H7 (cell line): ENCODE results near the gene FAM107B. TPM values are rescaled to one million over a fixed set of nuclear protein-coding genes. Genes with fewer than 3 reads are reported as not detected.
"Not testable (repeated sequence)": the region's sequence is repeated elsewhere in the genome, so short reads cannot be mapped to it uniquely, and the experiment has no call there.

Source experiments
- DNase-seq: peaks from one replicate; pipeline ENCODE4 v3.0.0; 2012
- H3K27me3 ChIP-seq: 2 replicates; pipeline ENCODE4 v1.6.0; 2011; ENCODE audit warnings: mild to moderate bottlenecking, low read length; ENCODE audit not compliant: control insufficient read depth, insufficient read depth
- H3K36me3 ChIP-seq: replicated peaks from 2 replicates; pipeline ENCODE4 v1.5.1; 2011; ENCODE audit warnings: low read length; ENCODE audit not compliant: control insufficient read depth, insufficient read depth
- H3K4me3 ChIP-seq: 2 replicates; pipeline ENCODE4 v1.5.1; 2011; ENCODE audit warnings: low read depth, mild to moderate bottlenecking, control low read depth, low read length, moderate library complexity; ENCODE audit not compliant: insufficient read depth
- total RNA-seq: library from RNA; depleted of rRNA; stranded (reverse); fragments of >200 nt; shearing (Covaris generic); gene quantifications from 2 replicates; pipeline ENCODE4 v1.2.3, GENCODE V29; 2014

Gene FAM107B
- total RNA-seq, 1 experiment from 2014 or later = 11.3 TPM

DNA sequence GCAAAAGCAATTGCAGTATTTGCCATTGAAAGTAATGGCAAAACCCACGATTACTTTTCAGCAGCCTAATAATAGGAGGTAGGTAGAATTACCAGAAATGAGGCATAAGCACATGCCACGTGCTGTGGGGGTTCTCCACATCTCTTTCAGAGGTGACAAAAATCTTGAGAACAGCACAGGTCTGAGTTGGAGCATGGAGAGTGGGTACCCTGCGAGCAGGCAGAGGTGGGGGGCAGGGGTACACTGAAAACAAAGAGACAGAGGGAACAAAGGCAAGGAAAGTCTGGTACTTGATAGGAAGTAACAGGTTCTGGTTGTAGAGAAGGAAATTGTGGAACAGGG, 75.9 kb downstream of the FAM107B start:
- H3K27me3 ChIP-seq = no peaks in the 10 kb centered on the region
- no peak for DNase-seq
- no peak overlapping the region for H3K4me3 ChIP-seq
- no peaks in the 10 kb centered on the region for H3K36me3 ChIP-seq

DNA sequence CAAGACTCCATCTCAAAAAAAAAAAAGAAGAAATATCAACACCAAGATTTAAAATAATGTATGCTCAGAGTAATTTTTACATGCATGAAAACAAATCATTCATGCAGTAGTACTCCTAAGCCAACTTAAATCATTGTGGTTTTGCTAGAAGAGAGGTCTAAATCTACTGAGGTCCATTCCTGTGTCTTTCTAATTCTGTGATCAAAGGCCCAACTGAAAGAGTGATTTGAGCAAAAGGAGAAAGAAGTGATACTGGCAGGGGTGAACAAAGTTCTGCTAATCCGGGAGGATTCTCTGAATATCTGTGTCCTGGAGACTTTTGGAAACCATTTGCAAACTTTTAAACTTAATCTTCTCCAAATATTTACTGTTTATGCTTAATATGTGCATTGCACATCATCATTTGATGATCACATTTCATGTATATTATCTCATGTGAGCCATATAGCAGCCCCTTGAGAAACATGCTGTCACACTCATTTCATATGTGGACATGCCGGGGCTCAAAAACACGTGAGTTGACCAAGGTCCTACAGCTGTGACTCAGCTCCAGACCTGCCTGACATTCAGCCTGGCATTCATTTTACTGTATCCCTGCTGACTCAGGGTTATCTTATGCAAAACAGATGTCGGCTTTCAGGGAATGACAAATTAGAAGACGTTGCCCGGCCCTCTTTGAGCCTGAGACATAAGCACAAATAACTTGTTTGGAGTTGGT, 76.4 kb downstream of the FAM107B start:
- no peak for DNase-seq
- H3K4me3 ChIP-seq = no peak overlapping the region
- H3K36me3 ChIP-seq = no peaks in the 10 kb centered on the region
- no peaks in the 10 kb centered on the region for H3K27me3 ChIP-seq

DNA sequence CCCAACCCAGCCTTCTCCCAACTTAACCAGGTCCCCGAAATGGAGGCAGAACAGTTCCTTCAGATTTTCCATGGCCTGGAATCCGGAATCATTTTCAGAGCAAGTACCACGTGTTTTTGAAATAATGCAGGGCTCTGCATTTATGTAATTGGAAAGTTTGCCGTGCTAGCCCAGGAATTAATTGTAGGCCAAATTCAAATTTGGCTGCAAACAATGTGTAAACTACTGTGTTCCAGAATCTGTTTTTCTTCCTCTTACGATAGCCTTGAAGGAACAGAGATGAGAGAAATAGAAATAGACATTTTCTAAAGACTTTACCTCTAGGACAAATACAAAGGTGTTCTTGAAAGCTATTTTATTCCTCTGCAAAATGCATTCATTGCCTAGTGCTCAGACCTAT, 77.4 kb downstream of the FAM107B start:
- DNase-seq = no peak
- Histone ChIP-seq H3K36me3 (no peaks in the 10 kb centered on the region), H3K27me3 (no peaks in the 10 kb centered on the region), H3K4me3 (no peak overlapping the region)

DNA sequence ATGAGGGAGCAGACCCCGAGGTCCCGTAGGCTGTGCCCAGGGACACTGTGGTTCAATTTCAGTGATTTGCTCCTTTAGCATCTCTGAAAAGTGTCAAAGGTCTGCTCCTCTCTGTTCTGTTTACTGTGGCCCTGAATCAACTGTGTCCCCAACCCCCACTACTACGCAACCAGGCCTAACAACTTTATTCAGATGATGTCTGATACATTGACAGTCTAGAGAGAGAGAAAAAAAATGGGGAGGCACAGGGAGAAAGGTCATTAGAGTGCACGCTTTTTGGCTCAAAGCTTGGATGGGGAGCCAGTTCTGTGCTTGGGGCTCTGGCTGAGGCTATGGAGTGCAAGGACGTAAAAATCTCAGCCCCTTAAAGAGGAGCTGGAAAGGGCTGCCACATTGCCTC, 77.9 kb downstream of the FAM107B start:
- no peak for DNase-seq
- H3K36me3 ChIP-seq = no peaks in the 10 kb centered on the region
- no peak overlapping the region for H3K4me3 ChIP-seq
- H3K27me3 ChIP-seq = no peaks in the 10 kb centered on the region

DNA sequence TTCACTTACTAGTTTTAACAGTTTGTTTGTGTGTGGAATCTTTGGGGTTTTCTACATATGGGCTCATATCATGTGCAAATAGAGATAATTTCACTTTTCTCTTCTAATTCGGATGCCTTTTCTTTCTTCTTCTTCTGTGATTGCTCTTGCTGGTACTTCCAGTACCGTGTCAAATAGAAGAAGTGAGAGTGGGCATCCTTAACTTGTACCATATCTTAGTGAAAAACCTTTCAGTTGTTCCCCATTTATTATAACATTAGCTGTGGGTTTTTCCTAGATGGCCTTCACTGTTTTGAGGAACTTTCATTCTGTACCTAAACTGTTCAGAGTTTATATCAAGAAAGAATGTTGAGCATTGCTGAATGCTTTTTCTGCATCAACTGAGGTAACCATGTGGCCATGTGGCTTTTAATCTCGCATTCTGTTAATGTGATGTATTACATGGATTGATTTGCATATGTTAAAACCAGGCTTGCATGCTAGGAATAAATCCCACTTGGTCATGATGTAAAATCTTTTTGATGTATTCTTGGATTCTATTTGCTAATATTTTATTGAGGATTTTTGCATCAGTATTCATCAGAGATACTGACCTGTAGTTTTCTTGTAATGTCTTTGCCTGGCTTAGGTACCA, 78.7 kb downstream of the FAM107B start:
- DNase-seq = no peak
- no peaks in the 10 kb centered on the region for H3K36me3 ChIP-seq
- no peak overlapping the region for H3K4me3 ChIP-seq
- H3K27me3 ChIP-seq = no peaks in the 10 kb centered on the region

DNA sequence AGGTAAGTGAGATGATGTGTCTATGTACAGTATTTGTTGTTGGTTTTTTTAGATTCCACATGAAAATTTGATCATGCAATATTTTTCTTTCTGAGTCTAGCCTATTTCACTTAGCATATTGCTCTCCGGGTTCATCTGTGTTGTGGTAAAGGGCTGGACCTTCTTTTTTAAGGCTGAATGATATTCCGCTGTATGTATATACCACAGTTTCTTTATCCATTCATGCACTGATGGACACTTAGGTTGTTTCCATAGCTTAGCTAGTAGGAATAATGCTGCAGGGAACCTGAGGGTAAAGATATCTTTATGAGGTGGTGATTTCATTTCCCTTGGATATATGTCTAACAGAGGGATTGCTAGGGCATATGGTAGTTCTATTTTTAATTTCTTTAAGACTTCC, 80.8 kb downstream of the FAM107B start:
- DNase-seq = no peak
- Histone ChIP-seq H3K27me3 (no peaks in the 10 kb centered on the region), H3K36me3 (no peaks in the 10 kb centered on the region), H3K4me3 (no peak overlapping the region)

DNA sequence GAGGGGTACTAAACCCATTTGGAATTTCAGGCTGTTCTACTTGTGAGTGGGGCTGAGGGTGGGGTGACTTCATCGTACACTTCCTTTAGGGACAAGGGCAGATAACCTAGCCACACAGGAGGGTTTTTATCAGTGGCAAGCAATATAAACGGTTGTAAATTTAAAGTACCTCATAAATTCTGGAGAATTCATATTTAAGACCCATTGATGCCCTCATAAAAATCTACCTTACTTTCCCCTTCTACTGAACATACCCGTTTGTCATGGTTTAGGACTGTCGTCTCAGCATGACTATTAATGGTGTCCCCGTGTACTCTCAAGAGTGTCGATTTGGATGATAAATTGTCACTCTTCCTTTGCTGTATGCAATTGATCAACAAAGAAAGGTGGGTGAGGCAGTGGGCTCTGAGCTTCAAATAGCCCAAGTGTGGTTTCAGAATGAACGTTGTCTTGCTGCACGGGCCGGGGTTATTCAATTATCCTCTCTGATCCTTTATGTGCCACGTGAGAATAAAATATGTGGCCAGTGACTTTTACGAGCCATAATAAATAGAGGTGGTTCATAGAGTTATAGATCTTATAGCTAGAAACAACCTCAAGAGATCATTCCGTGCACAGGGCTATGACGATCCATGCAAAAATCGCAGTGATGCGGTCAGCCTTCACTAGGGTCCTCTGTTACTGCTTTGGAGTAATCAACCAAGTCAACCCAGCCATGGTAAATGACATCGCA, 82.2 kb downstream of the FAM107B start:
- Histone ChIP-seq H3K36me3 (no peaks in the 10 kb centered on the region), H3K4me3 (no peak overlapping the region), H3K27me3 (no peaks in the 10 kb centered on the region)
- no peak for DNase-seq

DNA sequence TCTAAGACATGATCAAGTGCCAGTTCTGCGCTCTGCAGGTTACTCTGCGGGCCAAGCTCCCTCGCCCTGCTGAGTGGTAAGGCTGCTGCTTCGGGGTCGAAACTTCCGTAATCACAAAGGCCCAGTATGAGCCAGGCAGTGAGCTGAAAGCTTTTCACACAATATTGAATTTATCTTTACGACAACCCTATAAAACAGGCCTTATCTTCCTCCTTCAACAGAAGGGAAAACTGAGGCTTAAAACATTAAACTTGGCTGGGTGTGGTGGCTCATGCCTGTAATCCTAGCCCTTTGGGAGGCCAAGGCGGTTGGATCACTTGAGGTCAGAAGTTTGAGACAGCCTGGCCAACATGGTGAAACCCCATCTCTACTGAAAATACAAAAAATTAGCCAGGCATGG, 83.3 kb downstream of the FAM107B start:
- no peak for DNase-seq
- H3K4me3 ChIP-seq = no peak overlapping the region
- no peaks in the 10 kb centered on the region for H3K27me3 ChIP-seq
- no peaks in the 10 kb centered on the region for H3K36me3 ChIP-seq

DNA sequence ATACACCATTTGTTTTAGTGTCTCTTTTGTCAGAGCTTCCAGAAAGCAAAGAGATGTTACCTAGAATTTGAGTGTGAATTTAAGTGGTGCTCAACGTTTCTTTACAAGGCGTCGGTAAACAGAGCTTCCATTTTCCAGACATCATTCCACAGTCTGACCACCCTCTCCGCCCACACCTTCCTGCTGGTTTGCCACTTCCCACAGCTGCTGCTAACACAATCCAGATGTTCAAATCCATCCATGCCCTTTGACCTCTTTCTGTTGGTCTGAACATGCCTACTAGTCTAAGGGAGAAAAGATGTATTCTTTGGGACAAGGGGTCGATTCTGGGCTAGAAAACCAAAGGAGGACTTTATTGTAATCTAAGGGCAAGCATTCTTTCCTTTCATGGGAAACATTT, 86.1 kb downstream of the FAM107B start:
- H3K36me3 ChIP-seq = no peaks in the 10 kb centered on the region
- no peak overlapping the region for H3K4me3 ChIP-seq
- no peaks in the 10 kb centered on the region for H3K27me3 ChIP-seq
- no peak for DNase-seq

DNA sequence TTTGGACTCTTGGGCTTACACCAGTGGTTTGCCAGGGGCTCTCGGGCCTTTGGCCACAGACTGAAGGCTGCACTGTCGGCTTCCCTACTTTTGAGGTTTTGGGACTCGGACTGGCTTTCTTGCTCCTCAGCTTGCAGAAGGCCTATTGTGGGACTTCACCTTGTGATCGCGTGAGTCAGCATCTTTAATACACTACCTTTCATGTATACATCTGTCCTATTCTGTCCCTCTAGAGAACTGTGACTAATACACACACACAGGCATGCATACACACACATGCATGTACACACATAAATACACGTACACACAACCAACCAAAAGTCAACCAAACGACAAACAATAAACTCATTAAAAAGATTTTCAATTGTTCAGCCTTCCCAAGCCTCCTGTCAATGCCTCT, 86.5 kb downstream of the FAM107B start:
- DNase-seq, H3K27me3 ChIP-seq, H3K4me3 ChIP-seq, H3K36me3 ChIP-seq: not testable (repeated sequence)

DNA sequence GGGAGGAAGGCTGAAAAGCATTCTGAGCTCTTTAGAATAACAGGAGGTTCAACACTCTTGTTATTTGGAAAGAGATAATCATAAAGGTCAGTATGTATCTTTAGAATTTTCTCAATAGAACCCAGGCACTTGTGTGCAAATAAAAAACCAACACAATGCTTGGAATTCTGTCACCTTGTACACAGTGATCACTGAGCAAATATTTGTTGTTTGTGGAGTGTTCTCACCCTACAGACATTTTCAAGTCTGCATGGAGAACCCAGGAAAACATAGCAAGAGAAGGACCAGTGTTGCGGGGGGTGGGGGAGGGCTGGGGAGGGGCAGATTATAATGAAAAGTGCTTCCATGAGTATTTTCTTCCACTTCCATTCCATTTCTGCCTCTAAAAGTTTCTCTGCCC, 87.4 kb downstream of the FAM107B start:
- no peak for DNase-seq
- Histone ChIP-seq H3K4me3 (no peak overlapping the region), H3K36me3 (no peaks in the 10 kb centered on the region), H3K27me3 (no peaks in the 10 kb centered on the region)

DNA sequence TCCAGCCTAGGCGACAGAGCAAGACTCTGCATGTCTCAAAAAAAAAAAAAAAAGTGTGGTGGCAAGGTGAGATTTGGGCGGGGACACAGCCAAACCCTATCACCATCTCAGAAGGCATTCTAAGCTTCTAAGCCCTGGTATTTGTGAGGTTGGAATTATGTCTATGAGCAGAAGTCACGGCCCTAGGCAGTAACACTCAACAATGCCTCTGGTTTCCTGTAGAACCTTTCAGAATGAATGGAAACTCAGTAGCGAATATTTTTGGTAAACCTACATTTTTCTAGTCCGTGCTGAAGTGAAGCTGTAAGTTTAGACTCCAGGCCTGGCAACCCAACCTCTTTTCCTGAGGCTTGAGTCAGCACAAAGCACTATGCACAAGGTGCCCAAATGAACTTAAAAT, 88.3 kb downstream of the FAM107B start:
- DNase-seq = no peak
- H3K4me3 ChIP-seq = no peak overlapping the region
- H3K36me3 ChIP-seq = no peaks in the 10 kb centered on the region
- no peaks in the 10 kb centered on the region for H3K27me3 ChIP-seq

DNA sequence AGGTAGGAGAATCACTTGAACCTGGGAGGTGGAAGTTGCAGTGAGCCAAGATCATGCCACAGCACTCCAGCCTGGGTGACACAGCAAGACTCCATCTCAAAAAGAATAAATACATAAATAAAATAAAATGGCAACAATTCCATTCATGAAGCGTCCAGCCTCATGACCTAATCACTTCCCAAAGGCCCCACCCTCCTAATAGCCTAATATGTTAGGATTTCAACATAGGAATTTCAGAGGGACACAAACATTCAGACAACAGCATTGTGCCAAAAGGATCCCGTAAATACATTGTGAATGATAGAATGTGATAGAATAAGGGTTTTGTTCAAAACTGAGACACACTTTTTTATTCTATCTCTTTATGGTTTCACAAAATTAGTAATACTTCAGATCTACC, 90.3 kb downstream of the FAM107B start:
- Histone ChIP-seq H3K4me3 (no peak overlapping the region), H3K27me3 (no peaks in the 10 kb centered on the region), H3K36me3 (no peaks in the 10 kb centered on the region)
- no peak for DNase-seq

DNA sequence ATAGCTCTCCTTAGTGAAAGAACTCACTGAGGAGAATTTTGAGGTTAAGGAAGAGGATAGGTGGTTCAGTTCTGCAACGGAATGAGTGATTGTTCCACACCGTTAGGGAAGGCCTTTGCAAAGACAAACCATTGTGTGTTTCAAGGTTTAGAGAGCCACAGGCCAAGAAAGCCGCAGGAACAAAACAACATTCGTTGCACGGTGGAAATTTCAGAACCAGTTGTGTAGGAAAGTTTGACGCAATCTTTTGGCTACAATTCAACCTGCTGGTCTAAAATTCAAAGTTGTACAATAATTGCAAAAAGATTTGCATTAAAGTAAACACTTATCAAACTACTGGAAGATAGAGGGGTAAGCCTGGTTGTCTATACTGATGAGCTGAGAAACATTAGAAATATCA, 91.4 kb downstream of the FAM107B start:
- DNase-seq = no peak
- no peaks in the 10 kb centered on the region for H3K36me3 ChIP-seq
- H3K27me3 ChIP-seq = no peaks in the 10 kb centered on the region
- H3K4me3 ChIP-seq = no peak overlapping the region

DNA sequence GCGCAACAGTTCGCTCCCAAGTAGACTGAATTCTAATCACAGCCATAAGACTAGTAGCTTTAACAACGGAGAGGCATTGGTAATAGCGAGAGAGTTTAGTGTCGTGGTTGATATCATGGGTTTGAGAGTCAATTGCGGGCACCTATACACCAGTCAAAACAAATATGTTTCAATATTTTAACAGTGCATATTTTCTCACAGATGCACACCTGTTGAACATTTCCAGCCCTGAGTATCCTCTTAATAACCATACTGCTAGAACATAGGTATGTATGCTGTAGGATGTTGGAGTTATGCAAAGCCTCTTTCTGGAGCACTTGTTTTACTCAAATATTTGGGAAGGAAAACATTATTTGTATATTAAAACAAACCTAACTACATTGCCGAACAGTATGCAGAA, 92.9 kb downstream of the FAM107B start:
- H3K27me3 ChIP-seq = no peaks in the 10 kb centered on the region
- DNase-seq = no peak
- no peak overlapping the region for H3K4me3 ChIP-seq
- no peaks in the 10 kb centered on the region for H3K36me3 ChIP-seq
